ENCODE measurements around the gene RXRB.
"Not testable (repeated sequence)": the region's sequence is repeated elsewhere in the genome, so short reads cannot be mapped to it uniquely, and the experiment has no call there.

Gene RXRB

DNA sequence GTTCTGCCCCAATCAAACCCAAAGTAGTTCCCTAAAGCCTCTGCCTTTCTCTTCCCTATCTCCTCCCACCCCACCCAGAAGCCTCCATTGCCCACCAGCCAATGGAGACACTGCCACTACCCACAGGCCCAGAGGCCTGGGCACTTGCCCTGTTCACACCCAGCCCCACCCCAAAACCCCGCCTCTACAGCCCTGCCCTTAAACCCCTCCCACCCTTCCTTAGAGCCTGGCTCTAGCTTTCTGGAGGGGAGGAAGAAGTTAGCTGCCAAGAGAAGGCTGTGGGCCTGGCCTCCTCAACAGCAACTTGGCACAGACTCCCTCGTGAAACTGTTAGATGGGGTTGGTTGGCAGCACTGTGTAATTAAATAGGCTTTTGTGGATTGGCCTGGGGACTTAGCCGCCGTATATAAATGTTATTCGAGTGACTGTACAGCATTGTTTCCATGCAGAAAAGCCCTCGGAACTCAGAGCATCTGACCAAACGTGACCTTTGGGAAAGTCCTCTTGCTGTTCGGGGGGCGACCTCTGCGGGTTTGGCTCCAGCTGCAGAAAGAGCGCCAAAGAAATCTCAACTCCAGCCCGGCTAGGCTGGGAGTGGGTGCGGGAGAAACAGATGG lies 39.6 kb downstream of the RXRB start:
- peak; percentile 57 for DNase-seq (ENCODE audit: low read depth)
- no peak overlapping the region for H3K4me3 ChIP-seq (replicated peaks; ENCODE audit: low read depth, low read length)
- TF ChIP-seq, protein P1, sequence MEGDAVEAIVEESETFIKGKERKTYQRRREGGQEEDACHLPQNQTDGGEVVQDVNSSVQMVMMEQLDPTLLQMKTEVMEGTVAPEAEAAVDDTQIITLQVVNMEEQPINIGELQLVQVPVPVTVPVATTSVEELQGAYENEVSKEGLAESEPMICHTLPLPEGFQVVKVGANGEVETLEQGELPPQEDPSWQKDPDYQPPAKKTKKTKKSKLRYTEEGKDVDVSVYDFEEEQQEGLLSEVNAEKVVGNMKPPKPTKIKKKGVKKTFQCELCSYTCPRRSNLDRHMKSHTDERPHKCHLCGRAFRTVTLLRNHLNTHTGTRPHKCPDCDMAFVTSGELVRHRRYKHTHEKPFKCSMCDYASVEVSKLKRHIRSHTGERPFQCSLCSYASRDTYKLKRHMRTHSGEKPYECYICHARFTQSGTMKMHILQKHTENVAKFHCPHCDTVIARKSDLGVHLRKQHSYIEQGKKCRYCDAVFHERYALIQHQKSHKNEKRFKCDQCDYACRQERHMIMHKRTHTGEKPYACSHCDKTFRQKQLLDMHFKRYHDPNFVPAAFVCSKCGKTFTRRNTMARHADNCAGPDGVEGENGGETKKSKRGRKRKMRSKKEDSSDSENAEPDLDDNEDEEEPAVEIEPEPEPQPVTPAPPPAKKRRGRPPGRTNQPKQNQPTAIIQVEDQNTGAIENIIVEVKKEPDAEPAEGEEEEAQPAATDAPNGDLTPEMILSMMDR (IDR thresholded peaks at IDR 0.05; ENCODE audit: low read length, missing control alignments) = no peak

DNA sequence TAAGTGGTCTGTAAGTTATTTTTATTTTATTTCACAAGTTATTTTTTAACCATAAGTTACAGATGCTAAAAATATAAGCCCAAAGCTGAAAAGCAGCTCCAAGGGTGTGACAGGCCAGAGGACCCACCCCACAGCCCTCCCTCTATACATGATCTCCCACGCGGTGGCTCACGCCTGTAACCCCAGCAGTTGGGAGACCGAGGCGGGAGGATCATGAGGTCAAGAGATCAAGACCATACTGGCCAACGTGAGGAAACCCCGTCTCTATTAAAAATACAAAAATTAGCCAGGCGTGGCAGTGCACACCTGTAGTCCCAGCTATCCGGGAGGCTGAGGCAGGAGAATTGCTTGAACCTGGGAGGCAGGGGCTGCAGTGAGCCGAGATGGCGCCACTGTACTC lies 40.4 kb downstream of the RXRB start:
- DNase-seq (ENCODE audit: low read depth) = no peak
- TF ChIP-seq, protein P1 (IDR thresholded peaks at IDR 0.05; ENCODE audit: low read length, missing control alignments) = no peak

DNA sequence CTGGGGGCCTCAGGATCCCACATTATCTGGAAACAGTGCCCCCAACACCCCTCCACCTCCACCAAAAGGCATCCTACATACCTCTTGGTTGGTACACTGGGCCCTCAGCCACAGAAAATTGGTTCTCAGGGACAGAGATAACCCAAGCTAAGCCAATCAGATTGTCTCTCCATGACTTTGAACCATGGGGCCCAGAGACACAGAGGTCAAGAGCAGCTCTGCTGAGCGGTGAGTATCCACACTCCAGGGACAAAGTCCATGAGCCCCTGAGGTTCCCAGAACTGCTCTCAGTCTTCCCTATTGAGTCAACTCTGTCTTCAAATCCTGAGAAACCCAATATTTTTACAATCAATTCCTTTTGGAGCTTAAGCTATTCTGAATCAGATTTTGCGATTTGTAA lies 43.5 kb downstream of the RXRB start:
- TF ChIP-seq, protein P1 (IDR thresholded peaks at IDR 0.05; ENCODE audit: low read length, missing control alignments) = no peak
- no peak overlapping the region for H3K4me3 ChIP-seq (replicated peaks; ENCODE audit: low read depth, low read length)
- DNase-seq (ENCODE audit: low read depth) = no peak

More for the DNA sequence above, 40.4 kb downstream of the RXRB start:
- no peak overlapping the region for H3K4me3 ChIP-seq (replicated peaks; ENCODE audit: low read depth, low read length)

DNA sequence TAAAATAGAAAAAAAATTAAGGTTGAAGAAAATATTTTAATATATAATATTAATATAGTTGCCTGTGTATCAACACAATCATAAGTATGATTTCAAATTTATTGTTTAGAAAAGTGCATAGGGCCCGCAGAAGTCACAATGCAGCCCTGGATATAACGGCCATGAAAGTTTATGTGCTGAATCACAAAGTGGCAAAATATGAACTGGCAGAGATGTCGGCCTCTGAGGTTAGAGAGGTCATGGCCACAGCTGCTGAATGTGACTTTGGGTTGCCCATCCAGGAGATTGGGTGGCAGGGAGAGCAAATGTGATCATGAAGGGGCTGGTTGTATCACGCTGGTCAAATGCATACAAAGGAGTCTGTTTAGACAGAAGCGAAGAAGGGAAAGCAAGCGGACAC lies 43.9 kb downstream of the RXRB start:
- no peak overlapping the region for H3K4me3 ChIP-seq (replicated peaks; ENCODE audit: low read depth, low read length)
- DNase-seq (ENCODE audit: low read depth) = no peak
- TF ChIP-seq, protein P1 (IDR thresholded peaks at IDR 0.05; ENCODE audit: low read length, missing control alignments) = no peak

DNA sequence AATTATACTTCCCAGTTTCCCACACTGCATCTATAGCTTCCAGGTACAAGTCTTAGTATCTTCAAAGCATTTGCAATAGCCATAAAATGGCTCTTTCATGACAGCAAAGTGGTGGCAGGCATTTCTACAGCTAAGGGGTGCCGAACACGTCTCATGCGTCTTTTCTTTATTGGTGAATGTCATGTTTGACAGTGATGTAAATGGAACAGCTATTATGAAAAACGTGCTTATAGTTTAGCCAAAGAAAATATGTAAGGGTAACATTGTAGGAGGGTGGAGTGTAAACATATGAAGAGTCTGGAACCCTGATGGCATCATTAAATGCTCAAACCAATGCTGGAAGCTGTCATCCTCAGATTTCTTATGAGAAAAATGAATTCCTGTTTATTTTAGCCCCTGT lies 46.1 kb downstream of the RXRB start:
- no peak overlapping the region for H3K4me3 ChIP-seq (replicated peaks; ENCODE audit: low read depth, low read length)
- TF ChIP-seq, protein P1 (IDR thresholded peaks at IDR 0.05; ENCODE audit: low read length, missing control alignments) = no peak
- DNase-seq (ENCODE audit: low read depth) = no peak

DNA sequence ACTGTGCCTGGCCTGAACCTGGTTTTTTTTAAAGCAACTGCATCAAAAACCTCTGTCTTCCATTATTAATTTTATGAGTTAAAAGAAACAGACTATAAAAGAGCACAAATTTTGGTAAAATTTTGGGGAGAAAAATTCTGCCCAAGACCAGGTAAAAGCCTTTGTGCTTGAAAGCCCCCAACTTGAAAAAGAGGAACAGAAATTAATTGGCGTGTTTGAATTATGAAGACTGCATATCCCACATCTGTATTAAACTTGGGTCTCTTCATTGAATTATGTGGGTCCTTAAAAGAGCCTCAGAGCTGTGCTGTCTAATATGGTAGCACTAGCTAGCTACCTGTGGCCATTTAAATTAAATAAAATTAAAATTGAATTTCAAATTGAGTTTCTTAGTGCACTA lies 49.4 kb downstream of the RXRB start:
- H3K4me3 ChIP-seq (replicated peaks; ENCODE audit: low read depth, low read length) = no peak overlapping the region
- TF ChIP-seq, protein P1 (IDR thresholded peaks at IDR 0.05; ENCODE audit: low read length, missing control alignments) = no peak
- no peak for DNase-seq (ENCODE audit: low read depth)

DNA sequence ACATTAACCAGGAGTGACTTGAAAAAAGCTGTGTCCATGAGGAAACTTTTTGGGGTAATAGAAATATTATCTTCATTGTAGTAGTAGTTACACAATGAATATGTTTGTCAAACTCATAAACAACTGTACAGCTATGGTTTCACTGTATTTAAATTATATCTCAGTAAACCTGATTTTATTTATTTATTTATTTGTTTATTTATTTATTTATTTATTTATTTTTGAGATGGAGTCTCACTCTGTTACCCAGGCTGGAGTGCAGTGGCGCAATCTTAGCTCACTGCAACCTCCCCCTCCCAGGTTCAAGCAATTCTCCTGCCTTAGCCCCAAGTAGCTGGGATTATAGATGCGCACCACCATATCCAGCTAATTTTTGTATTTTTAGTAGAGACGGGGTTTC lies 49.9 kb downstream of the RXRB start:
- not testable (repeated sequence) for H3K4me3 ChIP-seq (replicated peaks; ENCODE audit: low read depth, low read length); DNase-seq (ENCODE audit: low read depth)

Data from fibroblast of pulmonary artery (primary cell).